ENCODE results near the gene SEMA4D.

DNA sequence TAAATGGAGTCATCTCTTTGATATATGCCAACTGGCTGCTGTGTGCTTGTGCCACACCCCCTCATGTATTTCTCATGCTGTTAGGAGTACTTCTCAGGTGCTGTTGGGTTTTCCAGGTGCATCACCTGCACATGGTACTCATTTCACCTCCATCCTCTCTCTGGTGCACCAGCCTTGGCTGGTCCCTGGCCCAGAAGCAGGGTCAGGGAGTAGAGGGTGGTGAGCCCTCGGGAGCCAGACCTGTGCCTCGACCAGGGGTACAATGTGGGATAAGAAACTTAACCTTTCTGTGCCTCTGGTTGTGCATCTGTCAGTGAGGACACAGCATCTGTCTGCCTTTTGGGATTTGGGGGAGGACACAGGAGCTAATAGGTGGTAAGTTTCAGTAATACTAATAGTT, 141.1 kb downstream of the SEMA4D start:
- TF ChIP-seq CTCF (conservative IDR thresholded peaks at IDR 0.05; ENCODE audit: low read depth, low read length) (no peak), EZH2 (IDR thresholded peaks at IDR 0.05; ENCODE audit: low read length, unreplicated experiment) (no peak), EZH2phosphoT487 (IDR thresholded peaks at IDR 0.05; ENCODE audit: borderline replicate concordance, low read length) (no peak)
